Breast epithelium (tissue), 4 donors: ENCODE data around the gene LRRC8C. TPM values are rescaled to one million over a fixed set of nuclear protein-coding genes. Genes with fewer than 3 reads are reported as not detected.

Source experiments
- DNase-seq, 2 donors: peaks; one replicate each; pipeline ENCODE4 v3.0.0-alpha.2; 2019; ENCODE audit warnings: low spot score in 2 of 2
- H3K27ac ChIP-seq, 2 donors: fragments of 200-600 bp; sonication (generic) in 1 of 2; one replicate each; pipeline ENCODE4 v1.5.1; 2016 to 2019; ENCODE audit warnings: mild to moderate bottlenecking in 1 of 2
- H3K27me3 ChIP-seq, 2 donors: fragments of 200-600 bp; sonication (generic) in 1 of 2; one replicate each; pipeline versions ENCODE4 v1.5.1 to v1.6.0; 2017 to 2019; ENCODE audit warnings: control low read depth in 1 of 2, mild to moderate bottlenecking in 1 of 2
- H3K36me3 ChIP-seq: fragments of 200-600 bp; one replicate; pipeline ENCODE4 v1.5.1; 2019
- H3K4me1 ChIP-seq, 2 donors: fragments of 200-600 bp; sonication (generic); one replicate each; pipeline ENCODE4 v1.5.1; 2016 to 2019; ENCODE audit warnings: control low read depth in 1 of 2
- H3K4me3 ChIP-seq, 3 donors: fragments of 200-600 bp; sonication (generic); 1 replicate in 2 of 3; 2 replicates in 1 of 3; pipeline ENCODE4 v1.5.1; 2016 to 2019; ENCODE audit warnings: mild to moderate bottlenecking in 3 of 3, moderate library complexity in 2 of 3
- H3K9me3 ChIP-seq, 2 donors: fragments of 200-600 bp; sonication (generic) in 1 of 2; one replicate each; pipeline ENCODE4 v1.5.1; 2016 to 2019; ENCODE audit warnings: control low read depth in 1 of 2
- CTCF ChIP-seq, 3 donors: fragments of 450-650 bp; IDR thresholded peaks; one replicate each; pipeline ENCODE4 v1.5.1; 2016 to 2017; ENCODE audit warnings: antibody characterized with exemption in 3 of 3, mild to moderate bottlenecking in 3 of 3, moderate library complexity in 3 of 3
- POLR2A ChIP-seq: fragments of 450-650 bp; IDR thresholded peaks from one replicate; pipeline ENCODE4 v1.6.1; 2016; ENCODE audit warnings: antibody characterized with exemption, mild to moderate bottlenecking, moderate library complexity
- POLR2AphosphoS5 ChIP-seq, 3 donors: sonication (generic); formaldehyde crosslinking; IDR thresholded peaks; one replicate each; pipeline ENCODE4 v1.6.1; 2017; ENCODE audit warnings: antibody characterized with exemption in 3 of 3
- intact Hi-C: fragments of 100-400 bp; cut with DNase I; formaldehyde crosslinking; loops from one replicate; pipeline ENCODE4 v1.15.1; 2023; ENCODE audit warnings: low total_unique reads
- total RNA-seq, 3 donors: library from RNA; depleted of rRNA; stranded (reverse); fragments of >200 nt; gene quantifications; one replicate each; pipeline ENCODE4 v1.1.0, GENCODE V29; 2016

The LRRC8C gene
- total RNA-seq, 3 donors from 2014 or later = 10.8 to 14.6 (median 12.9) TPM

GRCh38 chr1:89757532-89757931 lies 124.6 kb downstream of the LRRC8C start:
- no peaks in the 10 kb centered on the region for H3K27me3 ChIP-seq
- H3K4me1 ChIP-seq = no peaks in the 10 kb centered on the region
- TF ChIP-seq POLR2A (no peak), POLR2AphosphoS5 (IDR thresholded peaks at IDR 0.05) (no peak), CTCF (IDR thresholded peaks at IDR 0.05) (no peak)
- no peaks in the 10 kb centered on the region for H3K36me3 ChIP-seq
- intact Hi-C loops = loop anchor here (10.0 kb wide), 1 partner anchor 273 kb away; no protein-coding TSS in a partner anchor
- DNase-seq = no peak
- H3K27ac ChIP-seq = peak overlapping the region in 1 of 2 donors; percentile 23
- H3K4me3 ChIP-seq = no peak overlapping the region
- no peaks in the 10 kb centered on the region for H3K9me3 ChIP-seq

DNA sequence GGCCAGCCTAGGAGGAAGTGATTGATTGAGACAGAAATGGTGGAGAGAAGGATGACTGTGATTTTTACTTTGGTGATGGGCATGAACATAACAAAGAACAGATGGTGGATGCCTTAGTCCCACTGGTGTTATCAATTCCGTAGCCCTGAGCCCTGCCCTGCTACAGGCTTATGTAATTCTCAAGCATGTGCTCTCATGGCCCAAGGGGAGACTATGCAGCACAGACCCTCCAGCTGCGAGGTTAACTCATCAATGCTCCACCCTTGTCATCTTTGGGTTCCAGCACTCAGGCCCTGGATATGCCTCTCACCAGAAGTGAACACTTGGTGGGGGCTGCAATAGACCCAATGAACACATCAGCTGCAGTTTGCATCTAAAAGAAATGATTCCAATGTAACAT lies 125.2 kb downstream of the LRRC8C start:
- no peak overlapping the region for H3K4me3 ChIP-seq
- DNase-seq = no peak
- no peaks in the 10 kb centered on the region for H3K27me3 ChIP-seq
- TF ChIP-seq CTCF (IDR thresholded peaks at IDR 0.05) (no peak), POLR2AphosphoS5 (IDR thresholded peaks at IDR 0.05) (no peak), POLR2A (no peak)
- intact Hi-C loops = loop anchor here (10.0 kb wide), 1 partner anchor 273 kb away; no protein-coding TSS in a partner anchor
- H3K4me1 ChIP-seq = no peaks in the 10 kb centered on the region
- no peaks in the 10 kb centered on the region for H3K36me3 ChIP-seq
- H3K9me3 ChIP-seq = no peaks in the 10 kb centered on the region
- peak overlapping the region in 1 of 2 donors; percentile 23 for H3K27ac ChIP-seq

GRCh38 chr1:89759036-89759435 lies 126.1 kb downstream of the LRRC8C start:
- Histone ChIP-seq H3K36me3 (no peaks in the 10 kb centered on the region), H3K27me3 (no peaks in the 10 kb centered on the region), H3K4me1 (no peaks in the 10 kb centered on the region), H3K9me3 (no peaks in the 10 kb centered on the region), H3K27ac (no peak overlapping the region), H3K4me3 (no peak overlapping the region)
- no peak for DNase-seq
- intact Hi-C loops = loop anchor here (10.0 kb wide), 1 partner anchor 274 kb away; no protein-coding TSS in a partner anchor
- no peak for TF ChIP-seq CTCF (IDR thresholded peaks at IDR 0.05)
- TF ChIP-seq POLR2AphosphoS5 (IDR thresholded peaks at IDR 0.05) = no peak
- no peak for TF ChIP-seq POLR2A

- peak overlapping the region in 1 of 2 donors; percentile 1 for H3K27ac ChIP-seq
- H3K27me3 ChIP-seq = no peaks in the 10 kb centered on the region
- intact Hi-C loops = no loop called here
- no peaks in the 10 kb centered on the region for H3K9me3 ChIP-seq
- no peaks in the 10 kb centered on the region for H3K4me1 ChIP-seq
- no peak for DNase-seq
- H3K36me3 ChIP-seq = no peaks in the 10 kb centered on the region
- TF ChIP-seq CTCF (IDR thresholded peaks at IDR 0.05) (no peak), POLR2A (no peak), POLR2AphosphoS5 (IDR thresholded peaks at IDR 0.05) (no peak)
- no peak overlapping the region for H3K4me3 ChIP-seq
Measured at GRCh38 chr1:89760496-89760895, 127.6 kb downstream of the LRRC8C start.

DNA sequence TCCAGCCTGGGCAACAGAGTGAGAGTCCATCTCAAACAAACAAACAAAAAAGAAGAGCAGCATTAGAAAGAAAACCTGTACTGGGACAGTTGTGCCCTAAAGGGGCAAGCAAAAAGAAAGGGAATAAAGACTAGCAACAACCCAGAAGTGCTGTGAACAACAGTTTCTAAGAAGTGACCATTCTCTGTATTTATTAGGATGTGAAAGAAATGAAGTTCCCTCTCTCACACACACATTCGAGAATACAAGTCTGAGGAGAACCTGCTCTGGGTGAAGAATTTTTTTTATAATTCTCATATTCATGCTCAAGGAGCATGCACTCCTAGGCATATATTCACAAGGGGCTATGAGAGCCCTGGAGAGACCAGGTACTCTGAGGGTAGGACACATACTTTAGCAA lies 128.4 kb downstream of the LRRC8C start:
- DNase-seq = no peak
- intact Hi-C loops = no loop called here
- Histone ChIP-seq H3K4me3 (no peak overlapping the region), H3K27me3 (no peaks in the 10 kb centered on the region), H3K9me3 (no peaks in the 10 kb centered on the region), H3K4me1 (no peaks in the 10 kb centered on the region), H3K36me3 (no peaks in the 10 kb centered on the region), H3K27ac (no peak overlapping the region)
- TF ChIP-seq CTCF (IDR thresholded peaks at IDR 0.05) = no peak
- TF ChIP-seq POLR2AphosphoS5 (IDR thresholded peaks at IDR 0.05) = no peak
- TF ChIP-seq POLR2A = no peak
